Type B pancreatic cell (in vitro differentiated cells): ENCODE results near the gene LAG3. TPM values are rescaled to one million over a fixed set of nuclear protein-coding genes. Genes with fewer than 3 reads are reported as not detected.

Source experiments
- DNase-seq: peaks from one replicate; pipeline ENCODE4 v3.0.0; 2021; ENCODE audit warnings: mixed read lengths; ENCODE audit not compliant: unreplicated experiment; ENCODE audit errors: extremely low spot score
- H3K27ac Mint-ChIP-seq: 2 replicates; pipeline ENCODE4 v1.8.0; 2021; ENCODE audit warnings: mild to moderate bottlenecking, mixed read lengths
- H3K27me3 Mint-ChIP-seq: 2 replicates; pipeline ENCODE4 v1.8.0; 2021; ENCODE audit warnings: mixed read lengths
- H3K36me3 Mint-ChIP-seq: 2 replicates; pipeline ENCODE4 v1.8.0; 2021; ENCODE audit warnings: mixed read lengths
- H3K4me1 Mint-ChIP-seq: one replicate; pipeline ENCODE4 v1.8.0; 2021; ENCODE audit warnings: mixed read lengths; ENCODE audit not compliant: unreplicated experiment
- H3K4me3 Mint-ChIP-seq: 2 replicates; pipeline ENCODE4 v1.8.0; 2021; ENCODE audit warnings: mild to moderate bottlenecking, mixed read lengths
- H3K9me3 Mint-ChIP-seq: 2 replicates; pipeline ENCODE4 v1.8.0; 2021; ENCODE audit warnings: mixed read lengths
- CTCF ChIP-seq: fragments of 200-600 bp; sonication (generic); conservative IDR thresholded peaks from 2 replicates; pipeline ENCODE4 v1.5.0; 2021; ENCODE audit warnings: antibody characterized with exemption, mild to moderate bottlenecking
- total RNA-seq: library from RNA; stranded (reverse); gene quantifications from 2 replicates; pipeline ENCODE4 v1.2.1, GENCODE V29; 2021; ENCODE audit warnings: low replicate concordance

The LAG3 gene
- total RNA-seq, 1 donor from 2014 or later: 2.6 TPM

- peak overlapping the region; percentile 40 for H3K4me3 Mint-ChIP-seq
- no peak overlapping the region for H3K27ac Mint-ChIP-seq
- H3K27me3 Mint-ChIP-seq: peaks cover 80% of the 10 kb centered on the region
Observed at GRCh38 chr12:6775185-6776174, 3.2 kb downstream of the LAG3 start.

GRCh38 chr12:6777386-6777785 lies 5.1 kb downstream of the LAG3 start:
- Mint-ChIP-seq H3K27ac (no peak overlapping the region), H3K36me3 (peaks cover 14% of the 10 kb centered on the region), H3K27me3 (peaks cover 69% of the 10 kb centered on the region), H3K4me1 (peaks cover 21% of the 10 kb centered on the region), H3K9me3 (no peaks in the 10 kb centered on the region), H3K4me3 (no peak overlapping the region)
- DNase-seq: no peak
- TF ChIP-seq CTCF: no peak

More at GRCh38 chr12:6775185-6776174, 3.2 kb downstream of the LAG3 start:
- Mint-ChIP-seq H3K9me3 (no peaks in the 10 kb centered on the region), H3K36me3 (peaks cover 23% of the 10 kb centered on the region), H3K4me1 (peaks cover 27% of the 10 kb centered on the region)
- no peak for DNase-seq
- TF ChIP-seq CTCF: no peak

GRCh38 chr12:6778217-6778573 lies 5.9 kb downstream of the LAG3 start:
- no peak for DNase-seq
- H3K36me3 Mint-ChIP-seq: peaks cover 14% of the 10 kb centered on the region
- H3K4me1 Mint-ChIP-seq: peaks cover 20% of the 10 kb centered on the region
- peak overlapping the region; percentile 93 for H3K4me3 Mint-ChIP-seq
- peaks cover 61% of the 10 kb centered on the region for H3K27me3 Mint-ChIP-seq
- no peaks in the 10 kb centered on the region for H3K9me3 Mint-ChIP-seq
- peak overlapping the region; percentile 90 for H3K27ac Mint-ChIP-seq
- no peak for TF ChIP-seq CTCF

GRCh38 chr12:6778574-6779550 lies 6.5 kb downstream of the LAG3 start:
- Mint-ChIP-seq H3K27ac (peak overlapping the region; percentile 90), H3K27me3 (peaks cover 61% of the 10 kb centered on the region), H3K9me3 (no peaks in the 10 kb centered on the region), H3K36me3 (peaks cover 14% of the 10 kb centered on the region), H3K4me1 (peaks cover 17% of the 10 kb centered on the region), H3K4me3 (peak overlapping the region; percentile 93)
- DNase-seq: peak; percentile 95
- peak; percentile 98 for TF ChIP-seq CTCF

- TF ChIP-seq CTCF: no peak
- no peak for DNase-seq
- no peaks in the 10 kb centered on the region for H3K9me3 Mint-ChIP-seq
- peak overlapping the region; percentile 42 for H3K27ac Mint-ChIP-seq
- peaks cover 10% of the 10 kb centered on the region for H3K36me3 Mint-ChIP-seq
- peaks cover 51% of the 10 kb centered on the region for H3K27me3 Mint-ChIP-seq
- H3K4me3 Mint-ChIP-seq: no peak overlapping the region
- peaks cover 17% of the 10 kb centered on the region for H3K4me1 Mint-ChIP-seq
Observed at GRCh38 chr12:6779708-6780432, 7.5 kb downstream of the LAG3 start.
